ENCODE data around the gene GJA3. TPM values are rescaled to one million over a fixed set of nuclear protein-coding genes. Genes with fewer than 3 reads are reported as not detected.
A peak's percentile ranks its signal among the peaks of the same experiment; 100 is the strongest.

GJA3 gene
- total and polyA plus RNA-seq, 2 of the 4 experiments (the other 2 are of a cell fraction) = 1.5 to 2.7 TPM

GRCh38 chr13:20175907-20176652 lies 15.2 kb upstream of the GJA3 start:
- Histone ChIP-seq H2AK5ac (ENCODE audit: low read depth, low read length) (peak overlapping the region; percentile 71), H3K14ac (replicated peaks; ENCODE audit: low read depth, low read length) (0 out of 2 replicates have a peak overlapping the region, but pooled peaks have one; percentile 27), H3K9me3 (ENCODE audit: control insufficient read depth, insufficient read depth, low read length) (no peaks in the 10 kb centered on the region), H3K4me1 (ENCODE audit: control insufficient read depth, insufficient read depth, low read length) (peaks cover 14% of the 10 kb centered on the region; the same call in 1 of the 2 replicates), H3K27me3 (ENCODE audit: control insufficient read depth, insufficient read depth, low read length) (peaks cover 6% of the 10 kb centered on the region), H3K9ac (ENCODE audit: low read depth, low read length) (no peak overlapping the region), H3K9me1 (ENCODE audit: insufficient read depth, low read length) (peaks cover 8% of the 10 kb centered on the region), H3K27ac (ENCODE audit: insufficient read depth, low read length) (peak overlapping the region; percentile 83; the same call in 1 of the 2 replicates), H2BK120ac (ENCODE audit: low read depth, low read length) (peak overlapping the region; percentile 78), H3K4me3 (ENCODE audit: insufficient read depth, low read depth, low read length) (no peak overlapping the region), H2BK15ac (ENCODE audit: low read depth, low read length) (peak overlapping the region; percentile 83; the same call in 2 of the 3 replicates), H4K5ac (ENCODE audit: low read depth, low read length) (no peak overlapping the region; the same call in 1 of the 2 replicates), H4K8ac (ENCODE audit: low read depth in 2 of 2, low read length in 2 of 2) (peak overlapping the region; percentile 2 to 50; a peak in 1 of 4 replicates), H3K36me3 (ENCODE audit: control insufficient read depth, insufficient read depth, low read length) (no peaks in the 10 kb centered on the region), H4K20me1 (ENCODE audit: insufficient read depth, low read length) (no peaks in the 10 kb centered on the region), H3K23ac (ENCODE audit: low read depth, low read length) (no peak overlapping the region), H2BK5ac (ENCODE audit: low read depth, low read length, poor library complexity, severe bottlenecking) (no peak overlapping the region), H4K91ac (ENCODE audit: insufficient read depth, low read depth, low read length) (peak overlapping the region; percentile 8), H2AK9ac (replicated peaks; ENCODE audit: low read depth, low read length, poor library complexity) (peak overlapping the region; percentile 48), H3K79me1 (ENCODE audit: low read depth in 1 of 2, low read length in 2 of 2) (no peaks in the 10 kb centered on the region), H2AFZ (replicated peaks; ENCODE audit: low read length, poor library complexity) (peak overlapping the region; percentile 37), H2BK20ac (ENCODE audit: low read depth, low read length) (peak overlapping the region; percentile 79; the same call in 1 of the 2 replicates), H3K4ac (ENCODE audit: low read depth, low read length) (peak overlapping the region; percentile 54), H3K56ac (ENCODE audit: extremely low read depth, insufficient read depth, low read length) (no peak overlapping the region; the same call in 1 of the 2 replicates), H3K18ac (ENCODE audit: low read depth, low read length) (no peak overlapping the region; the same call in 1 of the 2 replicates), H3K4me2 (ENCODE audit: low read depth, low read length) (no peak overlapping the region)
- BruUV-seq (replicated peaks) = no TSS peak
- DNase-seq = no peak
- 100% methylated on average over 4 of the region's 14 CpGs; no CpG with 5 or more reads in 1 of the 2 experiments for WGBS, 2 experiments (ENCODE audit: extremely low coverage in 2 of 2, insufficient read length in 1 of 2)
- in situ Hi-C loops (cut with MboI; ENCODE audit: low sequenced_read_pairs) (loop anchor here (25.0 kb wide), 3 partner anchors 536 to 1311 kb away; partner anchors contain the start of gene IL17D), dilution Hi-C loops (cut with HindIII; ENCODE audit: low sequenced_read_pairs, unreplicated experiment) (loop anchor here (25.0 kb wide), 1 partner anchor 311 kb away; no protein-coding TSS in a partner anchor), intact Hi-C loops (cut with micrococcal nuclease) (no loop called here)
- no peak for ATAC-seq (ENCODE audit: low read depth)
- ChIA-PET POLR2A (ENCODE audit: unreplicated experiment) (no interaction called here), CTCF (interaction anchor here (0.6 kb wide), 1 partner anchor 314 kb away, joined by 4 read pairs; no protein-coding TSS in a partner anchor)
- TF ChIP-seq MAFK (IDR thresholded peaks at IDR 0.05; ENCODE audit: low read depth, low read length) (0 out of 2 replicates have a peak, but pooled peaks have one; percentile 7), USF2 (IDR thresholded peaks at IDR 0.05; ENCODE audit: low read depth, low read length) (no peak)
